ENCODE measurements around the gene TNP1. TPM values are rescaled to one million over a fixed set of nuclear protein-coding genes. Genes with fewer than 3 reads are reported as not detected.

TNP1 gene
- total and polyA plus RNA-seq, 4 donors: not detected

- WGBS: 97% methylated on average over 1 of the region's 1 CpG
- H3K27ac ChIP-seq (ENCODE audit: low read depth in 1 of 2, low read length in 2 of 2): no peak overlapping the region
- H3K4me1 ChIP-seq (ENCODE audit: control insufficient read depth in 4 of 4, insufficient read depth in 4 of 4, low read length in 3 of 4): no peaks in the 10 kb centered on the region
- no peak for DNase-seq (ENCODE audit: low spot score)
- TF ChIP-seq JUND (IDR thresholded peaks at IDR 0.05) (no peak), FOXA2 (IDR thresholded peaks at IDR 0.05) (no peak), ZBTB33 (IDR thresholded peaks at IDR 0.05) (no peak), RAD21 (IDR thresholded peaks at IDR 0.05) (no peak), NR2F2 (IDR thresholded peaks at IDR 0.05) (no peak), ATF3 (IDR thresholded peaks at IDR 0.05) (no peak), FOXA1 (IDR thresholded peaks at IDR 0.05) (no peak), YY1 (IDR thresholded peaks at IDR 0.05) (no peak), HNF4A (conservative IDR thresholded peaks at IDR 0.05) (no peak), SP1 (IDR thresholded peaks at IDR 0.05) (no peak)
- TF ChIP-seq, protein P1, sequence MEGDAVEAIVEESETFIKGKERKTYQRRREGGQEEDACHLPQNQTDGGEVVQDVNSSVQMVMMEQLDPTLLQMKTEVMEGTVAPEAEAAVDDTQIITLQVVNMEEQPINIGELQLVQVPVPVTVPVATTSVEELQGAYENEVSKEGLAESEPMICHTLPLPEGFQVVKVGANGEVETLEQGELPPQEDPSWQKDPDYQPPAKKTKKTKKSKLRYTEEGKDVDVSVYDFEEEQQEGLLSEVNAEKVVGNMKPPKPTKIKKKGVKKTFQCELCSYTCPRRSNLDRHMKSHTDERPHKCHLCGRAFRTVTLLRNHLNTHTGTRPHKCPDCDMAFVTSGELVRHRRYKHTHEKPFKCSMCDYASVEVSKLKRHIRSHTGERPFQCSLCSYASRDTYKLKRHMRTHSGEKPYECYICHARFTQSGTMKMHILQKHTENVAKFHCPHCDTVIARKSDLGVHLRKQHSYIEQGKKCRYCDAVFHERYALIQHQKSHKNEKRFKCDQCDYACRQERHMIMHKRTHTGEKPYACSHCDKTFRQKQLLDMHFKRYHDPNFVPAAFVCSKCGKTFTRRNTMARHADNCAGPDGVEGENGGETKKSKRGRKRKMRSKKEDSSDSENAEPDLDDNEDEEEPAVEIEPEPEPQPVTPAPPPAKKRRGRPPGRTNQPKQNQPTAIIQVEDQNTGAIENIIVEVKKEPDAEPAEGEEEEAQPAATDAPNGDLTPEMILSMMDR (IDR thresholded peaks at IDR 0.05; ENCODE audit: low read depth, low read length, missing input control): no peak
- no peaks in the 10 kb centered on the region for H3K27me3 ChIP-seq (ENCODE audit: control insufficient read depth in 4 of 4, insufficient read depth in 4 of 4, low read length in 3 of 4)
- H3K36me3 ChIP-seq (ENCODE audit: control insufficient read depth in 4 of 4, insufficient read depth in 3 of 4, low read depth in 1 of 4, low read length in 3 of 4): no peaks in the 10 kb centered on the region
- H3K9me3 ChIP-seq (ENCODE audit: control insufficient read depth in 4 of 4, low read length in 3 of 4): no peaks in the 10 kb centered on the region
- no peak overlapping the region for H3K4me3 ChIP-seq (ENCODE audit: low read depth in 1 of 3, low read length in 3 of 3)
- no peak overlapping the region for H3K9ac ChIP-seq (ENCODE audit: low read depth in 1 of 2, low read length in 2 of 2)
These were observed 45.1 kb upstream of the TNP1 start for GRCh38 chr2:216904974-216905373.

GRCh38 chr2:216904554-216904953 is 44.7 kb upstream of the TNP1 start:
- Histone ChIP-seq H3K9me3 (ENCODE audit: control insufficient read depth in 4 of 4, low read length in 3 of 4) (no peaks in the 10 kb centered on the region), H3K36me3 (ENCODE audit: control insufficient read depth in 4 of 4, insufficient read depth in 3 of 4, low read depth in 1 of 4, low read length in 3 of 4) (no peaks in the 10 kb centered on the region), H3K4me1 (ENCODE audit: control insufficient read depth in 4 of 4, insufficient read depth in 4 of 4, low read length in 3 of 4) (no peaks in the 10 kb centered on the region), H3K27ac (ENCODE audit: low read depth in 1 of 2, low read length in 2 of 2) (no peak overlapping the region), H3K27me3 (ENCODE audit: control insufficient read depth in 4 of 4, insufficient read depth in 4 of 4, low read length in 3 of 4) (no peaks in the 10 kb centered on the region), H3K9ac (ENCODE audit: low read depth in 1 of 2, low read length in 2 of 2) (no peak overlapping the region), H3K4me3 (ENCODE audit: low read depth in 1 of 3, low read length in 3 of 3) (no peak overlapping the region)
- WGBS: 80% methylated on average over 2 of the region's 2 CpGs
- TF ChIP-seq ATF3 (IDR thresholded peaks at IDR 0.05) (no peak), MAX (IDR thresholded peaks at IDR 0.05) (no peak), ZBTB33 (IDR thresholded peaks at IDR 0.05) (no peak), TAF1 (conservative IDR thresholded peaks at IDR 0.05) (no peak), RAD21 (IDR thresholded peaks at IDR 0.05) (no peak), EGR1 (IDR thresholded peaks at IDR 0.05; ENCODE audit: low read depth in 2 of 2) (no peak), RXRA (IDR thresholded peaks at IDR 0.05) (no peak)
- TF ChIP-seq, protein P2, sequence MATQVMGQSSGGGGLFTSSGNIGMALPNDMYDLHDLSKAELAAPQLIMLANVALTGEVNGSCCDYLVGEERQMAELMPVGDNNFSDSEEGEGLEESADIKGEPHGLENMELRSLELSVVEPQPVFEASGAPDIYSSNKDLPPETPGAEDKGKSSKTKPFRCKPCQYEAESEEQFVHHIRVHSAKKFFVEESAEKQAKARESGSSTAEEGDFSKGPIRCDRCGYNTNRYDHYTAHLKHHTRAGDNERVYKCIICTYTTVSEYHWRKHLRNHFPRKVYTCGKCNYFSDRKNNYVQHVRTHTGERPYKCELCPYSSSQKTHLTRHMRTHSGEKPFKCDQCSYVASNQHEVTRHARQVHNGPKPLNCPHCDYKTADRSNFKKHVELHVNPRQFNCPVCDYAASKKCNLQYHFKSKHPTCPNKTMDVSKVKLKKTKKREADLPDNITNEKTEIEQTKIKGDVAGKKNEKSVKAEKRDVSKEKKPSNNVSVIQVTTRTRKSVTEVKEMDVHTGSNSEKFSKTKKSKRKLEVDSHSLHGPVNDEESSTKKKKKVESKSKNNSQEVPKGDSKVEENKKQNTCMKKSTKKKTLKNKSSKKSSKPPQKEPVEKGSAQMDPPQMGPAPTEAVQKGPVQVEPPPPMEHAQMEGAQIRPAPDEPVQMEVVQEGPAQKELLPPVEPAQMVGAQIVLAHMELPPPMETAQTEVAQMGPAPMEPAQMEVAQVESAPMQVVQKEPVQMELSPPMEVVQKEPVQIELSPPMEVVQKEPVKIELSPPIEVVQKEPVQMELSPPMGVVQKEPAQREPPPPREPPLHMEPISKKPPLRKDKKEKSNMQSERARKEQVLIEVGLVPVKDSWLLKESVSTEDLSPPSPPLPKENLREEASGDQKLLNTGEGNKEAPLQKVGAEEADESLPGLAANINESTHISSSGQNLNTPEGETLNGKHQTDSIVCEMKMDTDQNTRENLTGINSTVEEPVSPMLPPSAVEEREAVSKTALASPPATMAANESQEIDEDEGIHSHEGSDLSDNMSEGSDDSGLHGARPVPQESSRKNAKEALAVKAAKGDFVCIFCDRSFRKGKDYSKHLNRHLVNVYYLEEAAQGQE (IDR thresholded peaks at IDR 0.05): no peak
- TF ChIP-seq, protein P1 (IDR thresholded peaks at IDR 0.05; ENCODE audit: low read depth, low read length, missing input control): no peak
- no peak for DNase-seq (ENCODE audit: low spot score)
